Sigmoid colon (tissue), 3 donors: ENCODE results near the gene CHERP.

Experiments used
- CTCF ChIP-seq, 4 experiments: fragments of 450-650 bp in 3 of 4; fragments of 200-600 bp in 1 of 4; IDR thresholded peaks; one replicate each; pipeline ENCODE4 v1.5.1; 2016 to 2019; ENCODE audit warnings: antibody characterized with exemption in 4 of 4, mild to moderate bottlenecking in 3 of 4, moderate library complexity in 2 of 4
- POLR2A ChIP-seq, 2 donors: fragments of 450-650 bp; IDR thresholded peaks; one replicate each; pipeline ENCODE4 v1.6.1; 2016; ENCODE audit warnings: antibody characterized with exemption in 2 of 2, mild to moderate bottlenecking in 2 of 2, moderate library complexity in 2 of 2

- no peak for TF ChIP-seq CTCF (IDR thresholded peaks at IDR 0.05)
- TF ChIP-seq POLR2A (IDR thresholded peaks at IDR 0.05), result no peak
Observed at GRCh38 chr19:16470911-16471811, 71.1 kb downstream of the CHERP start.
